Neural progenitor cell (in vitro differentiated cells): Measurements from ENCODE around the gene TMEM119. TPM values are rescaled to one million over a fixed set of nuclear protein-coding genes. Genes with fewer than 3 reads are reported as not detected.

ENCODE experiments used
- DNase-seq: peaks from one replicate; pipeline ENCODE4 v3.0.0-alpha.2; 2016; ENCODE audit warnings: low spot score
- H2AFZ ChIP-seq: fragments of 200-600 bp; sonication (generic); replicated peaks from 2 replicates; pipeline ENCODE4 v1.6.1; 2016; ENCODE audit warnings: antibody characterized with exemption
- H3F3A ChIP-seq: fragments of 200-600 bp; sonication (generic); 2 replicates; pipeline ENCODE4 v1.6.1; 2016; ENCODE audit warnings: antibody characterized with exemption, low read depth
- H3K27ac ChIP-seq: fragments of 200-600 bp; sonication (generic); 2 replicates; pipeline ENCODE4 v1.5.1; 2016; ENCODE audit warnings: mild to moderate bottlenecking
- H3K27me3 ChIP-seq: fragments of 200-600 bp; sonication (generic); 2 replicates; pipeline ENCODE4 v1.6.1; 2016; ENCODE audit warnings: mild to moderate bottlenecking, moderate library complexity
- H3K36me3 ChIP-seq: fragments of 200-600 bp; sonication (generic); 2 replicates; pipeline ENCODE4 v1.5.1; 2016
- H3K4me1 ChIP-seq: fragments of 200-600 bp; sonication (generic); 2 replicates; pipeline ENCODE4 v1.6.1; 2016; ENCODE audit warnings: mixed run types
- H3K4me2 ChIP-seq: fragments of 200-600 bp; sonication (generic); 2 replicates; pipeline ENCODE4 v1.6.1; 2016
- H3K4me3 ChIP-seq: fragments of 200-600 bp; sonication (generic); 2 replicates; pipeline ENCODE4 v1.5.1; 2016
- H3K79me2 ChIP-seq: fragments of 200-600 bp; sonication (generic); 2 replicates; pipeline ENCODE4 v1.6.1; 2016; ENCODE audit warnings: low read depth
- H3K9ac ChIP-seq: fragments of 200-600 bp; sonication (generic); 2 replicates; pipeline ENCODE4 v1.6.1; 2016
- H3K9me3 ChIP-seq: fragments of 200-600 bp; sonication (generic); 2 replicates; pipeline ENCODE4 v1.5.1; 2016; ENCODE audit warnings: low read depth
- H4K20me1 ChIP-seq: fragments of 200-600 bp; sonication (generic); 2 replicates; pipeline ENCODE4 v1.6.1; 2016; ENCODE audit warnings: low read depth
- H3K27ac Mint-ChIP-seq: 3 replicates; pipeline ENCODE4 v1.8.0; 2021; ENCODE audit warnings: mixed read lengths
- H3K27me3 Mint-ChIP-seq: 2 replicates; pipeline ENCODE4 v1.8.0; 2022; ENCODE audit warnings: low read depth, mild to moderate bottlenecking, inconsistent platforms, moderate library complexity, mixed read lengths; ENCODE audit not compliant: insufficient read depth
- H3K36me3 Mint-ChIP-seq: 3 replicates; pipeline ENCODE4 v1.8.0; 2021; ENCODE audit warnings: mixed read lengths
- H3K4me1 Mint-ChIP-seq: 3 replicates; pipeline ENCODE4 v1.8.0; 2021; ENCODE audit warnings: mixed read lengths
- H3K4me3 Mint-ChIP-seq: 3 replicates; pipeline ENCODE4 v1.8.0; 2021; ENCODE audit warnings: mild to moderate bottlenecking, moderate library complexity, mixed read lengths
- H3K9me3 Mint-ChIP-seq: 3 replicates; pipeline ENCODE4 v1.8.0; 2020; ENCODE audit warnings: mixed read lengths
- CTCF ChIP-seq: fragments of 200-600 bp; sonication (generic); IDR thresholded peaks from 2 replicates; pipeline ENCODE4 v1.5.1; 2017; ENCODE audit warnings: antibody characterized with exemption, mild to moderate bottlenecking
- EZH2 ChIP-seq: fragments of 200-600 bp; sonication (generic); IDR thresholded peaks from 2 replicates; pipeline ENCODE4 v1.6.1; 2017; ENCODE audit warnings: antibody characterized with exemption, mild to moderate bottlenecking, moderate library complexity
- EZH2phosphoT487 ChIP-seq: fragments of 200-600 bp; sonication (generic); IDR thresholded peaks from 2 replicates; pipeline ENCODE4 v1.6.1; 2017; ENCODE audit warnings: antibody characterized with exemption
- total RNA-seq: library from RNA; depleted of rRNA; stranded (reverse); fragments of >200 nt; gene quantifications from 2 replicates; pipeline ENCODE4 v1.2.3, GENCODE V29; 2015; ENCODE audit warnings: low replicate concordance

The TMEM119 gene
- total RNA-seq, 1 donor from 2014 or later: 0.97 TPM

- no peak for TF ChIP-seq EZH2
- no peak for TF ChIP-seq CTCF
- no peak for TF ChIP-seq EZH2phosphoT487
- Mint-ChIP-seq H3K27me3 (peaks cover 5% of the 10 kb centered on the region), H3K9me3 (no peaks in the 10 kb centered on the region), H3K36me3 (peaks cover 28% of the 10 kb centered on the region), H3K4me3 (no peak overlapping the region), H3K4me1 (peaks cover 52% of the 10 kb centered on the region), H3K27ac (peak overlapping the region; percentile 3)
- Histone ChIP-seq H3K4me3 (no peak overlapping the region), H3K27ac (no peak overlapping the region), H3K9me3 (no peaks in the 10 kb centered on the region), H3K4me1 (peaks cover 28% of the 10 kb centered on the region), H3K4me2 (no peak overlapping the region), H3F3A (peaks cover 26% of the 10 kb centered on the region), H3K27me3 (no peaks in the 10 kb centered on the region), H4K20me1 (no peaks in the 10 kb centered on the region), H3K36me3 (no peaks in the 10 kb centered on the region), H3K9ac (no peak overlapping the region), H2AFZ (no peak overlapping the region), H3K79me2 (no peaks in the 10 kb centered on the region)
- DNase-seq: no peak
Measured at GRCh38 chr12:108642269-108642870, 44.5 kb upstream of the TMEM119 start.

- H3K27ac ChIP-seq: no peak overlapping the region
- peak overlapping the region; percentile 3 for H3K27ac Mint-ChIP-seq
- DNase-seq: no peak
Measured at GRCh38 chr12:108641446-108642268, 43.8 kb upstream of the TMEM119 start.

GRCh38 chr12:108640802-108641445 lies 43.0 kb upstream of the TMEM119 start:
- peaks cover 34% of the 10 kb centered on the region for H3F3A ChIP-seq
- TF ChIP-seq EZH2phosphoT487 (no peak), EZH2 (no peak), CTCF (no peak)
- no peaks in the 10 kb centered on the region for H3K9me3 Mint-ChIP-seq
- H3K4me2 ChIP-seq: no peak overlapping the region
- no peaks in the 10 kb centered on the region for H3K27me3 ChIP-seq
- peaks cover 64% of the 10 kb centered on the region for H3K4me1 Mint-ChIP-seq
- no peak for DNase-seq
- no peaks in the 10 kb centered on the region for H3K9me3 ChIP-seq
- H3K27me3 Mint-ChIP-seq: peaks cover 9% of the 10 kb centered on the region
- H3K4me3 Mint-ChIP-seq: no peak overlapping the region
- no peak overlapping the region for H3K4me3 ChIP-seq
- H3K27ac Mint-ChIP-seq: peak overlapping the region; percentile 25
- H2AFZ ChIP-seq: no peak overlapping the region
- no peaks in the 10 kb centered on the region for H4K20me1 ChIP-seq
- no peak overlapping the region for H3K9ac ChIP-seq
- H3K27ac ChIP-seq: no peak overlapping the region
- peaks cover 38% of the 10 kb centered on the region for H3K4me1 ChIP-seq
- no peaks in the 10 kb centered on the region for H3K36me3 ChIP-seq
- H3K36me3 Mint-ChIP-seq: peaks cover 23% of the 10 kb centered on the region
- no peaks in the 10 kb centered on the region for H3K79me2 ChIP-seq

More at GRCh38 chr12:108641446-108642268, 43.8 kb upstream of the TMEM119 start:
- H3K4me1 Mint-ChIP-seq: peaks cover 58% of the 10 kb centered on the region
- H3K9me3 ChIP-seq: no peaks in the 10 kb centered on the region
- H3K4me3 Mint-ChIP-seq: no peak overlapping the region
- H3K27me3 ChIP-seq: no peaks in the 10 kb centered on the region
- H3K36me3 Mint-ChIP-seq: peaks cover 25% of the 10 kb centered on the region
- H3F3A ChIP-seq: peaks cover 29% of the 10 kb centered on the region
- no peaks in the 10 kb centered on the region for H3K36me3 ChIP-seq
- peaks cover 34% of the 10 kb centered on the region for H3K4me1 ChIP-seq
- H3K9ac ChIP-seq: no peak overlapping the region
- no peak for TF ChIP-seq EZH2phosphoT487
- no peak for TF ChIP-seq CTCF
- TF ChIP-seq EZH2: no peak
- H3K79me2 ChIP-seq: no peaks in the 10 kb centered on the region
- no peak overlapping the region for H2AFZ ChIP-seq
- H3K9me3 Mint-ChIP-seq: no peaks in the 10 kb centered on the region
- no peak overlapping the region for H3K4me2 ChIP-seq
- H4K20me1 ChIP-seq: no peaks in the 10 kb centered on the region
- H3K27me3 Mint-ChIP-seq: peaks cover 5% of the 10 kb centered on the region
- H3K4me3 ChIP-seq: no peak overlapping the region
